ENCODE data around the gene ZMYND8.

- TF ChIP-seq POLR2AphosphoS5 (IDR thresholded peaks at IDR 0.05) (no peak), CTCF (IDR thresholded peaks at IDR 0.05; ENCODE audit: poor library complexity, severe bottlenecking) (no peak), REST (IDR thresholded peaks at IDR 0.05; ENCODE audit: borderline replicate concordance) (no peak), EP300 (conservative IDR thresholded peaks at IDR 0.05; ENCODE audit: poor library complexity, severe bottlenecking) (no peak)
Observed at GRCh38 chr20:47243532-47244305, 112.8 kb downstream of the ZMYND8 start.
